K562 (cell line): ENCODE data around the gene BNIPL. TPM values are rescaled to one million over a fixed set of nuclear protein-coding genes. Genes with fewer than 3 reads are reported as not detected.
A peak's percentile ranks its signal among the peaks of the same experiment; 100 is the strongest.

Experiments
- DMBX1 ChIP-seq: fragments of 250-450 bp; sonication (Bioruptor Pico); IDR thresholded peaks from 2 replicates; pipeline ENCODE4 v1.8.0; 2022; ENCODE audit warnings: inconsistent platforms, mild to moderate bottlenecking, moderate library complexity, borderline replicate concordance
- KLF10 ChIP-seq: fragments of 250-450 bp; sonication (Bioruptor Pico); IDR thresholded peaks from 2 replicates; pipeline ENCODE4 v1.6.1; 2021; ENCODE audit warnings: matching md5 sums
- MAFF ChIP-seq: IDR thresholded peaks from 2 replicates; pipeline ENCODE4 v1.6.1; 2012; ENCODE audit warnings: low read length, improper control_type of control experiment
- MEIS2 ChIP-seq: fragments of 450-650 bp; IDR thresholded peaks from 2 replicates; pipeline ENCODE4 v1.6.1; 2014; ENCODE audit warnings: mild to moderate bottlenecking; ENCODE audit not compliant: partially characterized antibody
- MYNN ChIP-seq, 2 experiments: sonication (generic); formaldehyde crosslinking in 1 of 2; IDR thresholded peaks; 2 replicates each; pipeline versions ENCODE4 v1.5.0 to v1.6.1; 2016 to 2020; ENCODE audit warnings: antibody characterized with exemption in 1 of 2, missing genetic modification reagents in 1 of 2
- NFE2L1 ChIP-seq: fragments of 450-650 bp; IDR thresholded peaks from 2 replicates; pipeline ENCODE4 v1.6.1; 2016; ENCODE audit warnings: missing genetic modification characterization, low read depth, mild to moderate bottlenecking, missing compliant biosample characterization, moderate library complexity, borderline replicate concordance
- NR2C1 ChIP-seq, 2 experiments: fragments of 450-650 bp; IDR thresholded peaks; 2 replicates each; pipeline ENCODE4 v1.6.1; 2017; ENCODE audit warnings: mild to moderate bottlenecking in 2 of 2, antibody characterized with exemption in 1 of 2, inconsistent platforms in 1 of 2, missing compliant biosample characterization in 1 of 2, missing genetic modification characterization in 1 of 2
- PHF21A ChIP-seq: fragments of 450-650 bp; IDR thresholded peaks from 2 replicates; pipeline ENCODE4 v1.6.1; 2017; ENCODE audit warnings: low read depth, borderline replicate concordance
- PPARD ChIP-seq: fragments of 250-450 bp; sonication (Bioruptor Pico); IDR thresholded peaks from 2 replicates; pipeline ENCODE4 v1.8.0; 2022; ENCODE audit warnings: inconsistent platforms, mild to moderate bottlenecking, moderate library complexity
- RUNX1 ChIP-seq: sonication (generic); IDR thresholded peaks from 2 replicates; pipeline ENCODE4 v1.6.1; 2016; ENCODE audit warnings: antibody characterized with exemption, low read depth
- ZBTB7A ChIP-seq: IDR thresholded peaks from 2 replicates; pipeline ENCODE4 v1.6.1; 2011; ENCODE audit warnings: low read depth, mild to moderate bottlenecking, low read length, moderate library complexity, borderline replicate concordance; ENCODE audit not compliant: control insufficient read depth
- ZNF584 ChIP-seq: fragments of 200-800 bp; sonication (Bioruptor generic); IDR thresholded peaks from 2 replicates; pipeline ENCODE4 v1.6.1; 2016; ENCODE audit warnings: low read depth, mild to moderate bottlenecking, missing genetic modification characterization, missing compliant biosample characterization
- ZNF586 ChIP-seq: fragments of 450-650 bp; formaldehyde crosslinking; conservative IDR thresholded peaks from 2 replicates; pipeline ENCODE4 v1.4.0; 2020; ENCODE audit warnings: mild to moderate bottlenecking, moderate library complexity
- polyA plus RNA-seq, 8 experiments: library from polyadenylated mRNA; depleted of rRNA in 4 of 8; stranded (reverse) in 5 of 8; unstranded in 3 of 8; fragments of >200 nt; fragmentation: Nextera tagmentation in 2 of 8; fragmentation: Illumina TruSeq in 1 of 8; extraction: Ambion mirVana in 2 of 8; extraction: Trizol in 1 of 8; gene quantifications; 2 replicates each; pipeline versions ENCODE4 v1.2.1 to v1.2.3, GENCODE V29; 2011 to 2014; ENCODE audit warnings: inconsistent platforms in 1 of 8, missing spikeins in 1 of 8
- total RNA-seq, 7 experiments: library from RNA; depleted of rRNA in 6 of 7; stranded (reverse); fragments of >200 nt in 6 of 7; fragmentation: Illumina TruSeq in 2 of 7; extraction: Trizol in 2 of 7; gene quantifications; 2 replicates each; pipeline versions ENCODE4 v1.2.1 to v1.2.3, GENCODE V29; 2011 to 2021; ENCODE audit warnings: low replicate concordance in 1 of 7
- TF ChIP-seq, protein P1 (sequence below): sonication (generic); formaldehyde crosslinking; IDR thresholded peaks from 2 replicates; pipeline ENCODE4 v1.8.1; 2023; ENCODE audit warnings: mild to moderate bottlenecking, missing genetic modification reagents
- TF ChIP-seq, protein P2 (sequence below): fragments of 450-650 bp; formaldehyde crosslinking; IDR thresholded peaks from 2 replicates; pipeline ENCODE4 v1.4.0; 2022; ENCODE audit warnings: missing genetic modification characterization
- TF ChIP-seq, protein P3 (sequence below): sonication (generic); formaldehyde crosslinking; IDR thresholded peaks from 2 replicates; pipeline ENCODE4 v1.8.0; 2022; ENCODE audit warnings: mild to moderate bottlenecking, missing genetic modification reagents
- TF ChIP-seq, protein P4 (sequence below): fragments of 450-650 bp; formaldehyde crosslinking; IDR thresholded peaks from 2 replicates; pipeline ENCODE4 v1.4.0; 2020; ENCODE audit warnings: mild to moderate bottlenecking, moderate library complexity
- TF ChIP-seq, protein P5 (sequence below): fragments of 450-650 bp; formaldehyde crosslinking; conservative IDR thresholded peaks from 2 replicates; pipeline ENCODE4 v1.4.0; 2022; ENCODE audit warnings: mild to moderate bottlenecking, missing genetic modification characterization

The BNIPL gene
- total and polyA plus RNA-seq, 9 of the 15 experiments (the other 6 are each of a cell fraction or from before 2014, with no cell fraction given), result 0.08 to 1.4 (median 0.68) TPM

DNA sequence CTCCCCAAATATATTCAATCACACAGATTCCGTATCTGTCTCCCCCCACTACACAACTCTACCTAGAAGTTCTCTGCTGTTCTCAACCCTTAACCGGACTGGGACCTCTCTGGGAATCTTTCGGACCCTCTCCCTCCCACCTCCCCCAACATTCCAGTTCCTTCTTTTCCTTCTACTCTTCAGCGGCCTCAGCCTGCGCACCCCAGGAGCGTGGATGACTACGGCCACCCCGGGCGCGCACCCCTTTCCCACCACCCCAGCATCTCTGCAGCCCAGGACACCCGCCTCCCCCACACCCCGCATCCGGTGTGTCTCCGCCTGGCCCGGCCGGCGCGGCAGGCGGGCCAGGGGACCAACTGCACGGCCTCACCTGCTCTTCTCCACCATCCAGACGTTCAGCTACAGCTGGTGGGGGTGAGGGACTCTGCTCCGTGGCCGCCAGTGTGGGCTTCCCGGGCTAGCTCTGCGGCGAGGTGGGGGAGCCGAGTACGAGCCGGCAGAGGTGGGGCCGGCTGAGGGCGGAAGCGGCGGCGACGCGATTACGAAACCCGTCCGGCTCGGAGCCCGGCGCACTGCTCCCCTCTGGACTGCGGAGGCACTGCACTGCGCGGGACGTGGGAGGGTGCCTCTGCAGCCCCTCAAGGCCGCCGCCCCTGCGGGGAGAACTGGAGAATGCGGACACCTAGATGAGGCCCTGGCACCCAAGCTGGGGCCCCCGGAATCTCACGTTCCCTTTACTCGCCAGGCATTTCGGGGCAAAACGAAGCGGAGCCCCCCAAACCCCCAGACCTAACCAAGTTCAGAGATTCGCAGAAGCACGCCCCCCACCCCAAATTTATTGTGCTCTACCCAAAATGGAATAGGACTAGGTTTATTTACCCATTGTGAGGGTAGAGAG is 23.0 kb downstream of the BNIPL start, which contains the start of gene CDC42SE1 (continued):
- TF ChIP-seq ZNF584 (no peak), NR2C1 (IDR thresholded peaks at IDR 0.05) (no peak), NR2C1 (tag; IDR thresholded peaks at IDR 0.05) (no peak), MYNN (IDR thresholded peaks at IDR 0.05) (no peak), MYNN (CRISPR knock-in tag; IDR thresholded peaks at IDR 0.05) (no peak), MAFF (no peak), PHF21A (no peak; the same call in 1 of the 2 replicates), NFE2L1 (tag) (no peak), DMBX1 (CRISPR knock-in tag) (peak; percentile 41; the same call in 1 of the 2 replicates), KLF10 (no peak), MEIS2 (no peak), ZNF586 (no peak), PPARD (no peak), RUNX1 (no peak), ZBTB7A (peak; percentile 99)
- TF ChIP-seq, protein P1, sequence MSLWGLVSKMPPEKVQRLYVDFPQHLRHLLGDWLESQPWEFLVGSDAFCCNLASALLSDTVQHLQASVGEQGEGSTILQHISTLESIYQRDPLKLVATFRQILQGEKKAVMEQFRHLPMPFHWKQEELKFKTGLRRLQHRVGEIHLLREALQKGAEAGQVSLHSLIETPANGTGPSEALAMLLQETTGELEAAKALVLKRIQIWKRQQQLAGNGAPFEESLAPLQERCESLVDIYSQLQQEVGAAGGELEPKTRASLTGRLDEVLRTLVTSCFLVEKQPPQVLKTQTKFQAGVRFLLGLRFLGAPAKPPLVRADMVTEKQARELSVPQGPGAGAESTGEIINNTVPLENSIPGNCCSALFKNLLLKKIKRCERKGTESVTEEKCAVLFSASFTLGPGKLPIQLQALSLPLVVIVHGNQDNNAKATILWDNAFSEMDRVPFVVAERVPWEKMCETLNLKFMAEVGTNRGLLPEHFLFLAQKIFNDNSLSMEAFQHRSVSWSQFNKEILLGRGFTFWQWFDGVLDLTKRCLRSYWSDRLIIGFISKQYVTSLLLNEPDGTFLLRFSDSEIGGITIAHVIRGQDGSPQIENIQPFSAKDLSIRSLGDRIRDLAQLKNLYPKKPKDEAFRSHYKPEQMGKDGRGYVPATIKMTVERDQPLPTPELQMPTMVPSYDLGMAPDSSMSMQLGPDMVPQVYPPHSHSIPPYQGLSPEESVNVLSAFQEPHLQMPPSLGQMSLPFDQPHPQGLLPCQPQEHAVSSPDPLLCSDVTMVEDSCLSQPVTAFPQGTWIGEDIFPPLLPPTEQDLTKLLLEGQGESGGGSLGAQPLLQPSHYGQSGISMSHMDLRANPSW (CRISPR knock-in tag), result 0 out of 2 replicates have a peak, but pooled peaks have one; percentile 50
- TF ChIP-seq, protein P2, sequence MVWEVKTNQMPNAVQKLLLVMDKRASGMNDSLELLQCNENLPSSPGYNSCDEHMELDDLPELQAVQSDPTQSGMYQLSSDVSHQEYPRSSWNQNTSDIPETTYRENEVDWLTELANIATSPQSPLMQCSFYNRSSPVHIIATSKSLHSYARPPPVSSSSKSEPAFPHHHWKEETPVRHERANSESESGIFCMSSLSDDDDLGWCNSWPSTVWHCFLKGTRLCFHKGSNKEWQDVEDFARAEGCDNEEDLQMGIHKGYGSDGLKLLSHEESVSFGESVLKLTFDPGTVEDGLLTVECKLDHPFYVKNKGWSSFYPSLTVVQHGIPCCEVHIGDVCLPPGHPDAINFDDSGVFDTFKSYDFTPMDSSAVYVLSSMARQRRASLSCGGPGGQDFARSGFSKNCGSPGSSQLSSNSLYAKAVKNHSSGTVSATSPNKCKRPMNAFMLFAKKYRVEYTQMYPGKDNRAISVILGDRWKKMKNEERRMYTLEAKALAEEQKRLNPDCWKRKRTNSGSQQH, result peak; percentile 72; the same call in 1 of the 2 replicates
- TF ChIP-seq, protein P3, sequence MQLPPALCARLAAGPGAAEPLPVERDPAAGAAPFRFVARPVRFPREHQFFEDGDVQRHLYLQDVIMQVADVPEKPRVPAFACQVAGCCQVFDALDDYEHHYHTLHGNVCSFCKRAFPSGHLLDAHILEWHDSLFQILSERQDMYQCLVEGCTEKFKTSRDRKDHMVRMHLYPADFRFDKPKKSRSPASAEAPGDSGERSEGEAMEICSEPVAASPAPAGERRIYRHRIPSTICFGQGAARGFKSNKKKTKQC (CRISPR knock-in tag), result 0 out of 2 replicates have a peak, but pooled peaks have one; percentile 65
- TF ChIP-seq, protein P4, sequence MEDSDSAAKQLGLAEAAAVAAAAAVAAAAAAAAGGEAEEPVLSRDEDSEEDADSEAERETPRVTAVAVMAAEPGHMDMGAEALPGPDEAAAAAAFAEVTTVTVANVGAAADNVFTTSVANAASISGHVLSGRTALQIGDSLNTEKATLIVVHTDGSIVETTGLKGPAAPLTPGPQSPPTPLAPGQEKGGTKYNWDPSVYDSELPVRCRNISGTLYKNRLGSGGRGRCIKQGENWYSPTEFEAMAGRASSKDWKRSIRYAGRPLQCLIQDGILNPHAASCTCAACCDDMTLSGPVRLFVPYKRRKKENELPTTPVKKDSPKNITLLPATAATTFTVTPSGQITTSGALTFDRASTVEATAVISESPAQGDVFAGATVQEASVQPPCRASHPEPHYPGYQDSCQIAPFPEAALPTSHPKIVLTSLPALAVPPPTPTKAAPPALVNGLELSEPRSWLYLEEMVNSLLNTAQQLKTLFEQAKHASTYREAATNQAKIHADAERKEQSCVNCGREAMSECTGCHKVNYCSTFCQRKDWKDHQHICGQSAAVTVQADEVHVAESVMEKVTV (CRISPR knock-in tag), result peak; percentile 48
- TF ChIP-seq, protein P5, sequence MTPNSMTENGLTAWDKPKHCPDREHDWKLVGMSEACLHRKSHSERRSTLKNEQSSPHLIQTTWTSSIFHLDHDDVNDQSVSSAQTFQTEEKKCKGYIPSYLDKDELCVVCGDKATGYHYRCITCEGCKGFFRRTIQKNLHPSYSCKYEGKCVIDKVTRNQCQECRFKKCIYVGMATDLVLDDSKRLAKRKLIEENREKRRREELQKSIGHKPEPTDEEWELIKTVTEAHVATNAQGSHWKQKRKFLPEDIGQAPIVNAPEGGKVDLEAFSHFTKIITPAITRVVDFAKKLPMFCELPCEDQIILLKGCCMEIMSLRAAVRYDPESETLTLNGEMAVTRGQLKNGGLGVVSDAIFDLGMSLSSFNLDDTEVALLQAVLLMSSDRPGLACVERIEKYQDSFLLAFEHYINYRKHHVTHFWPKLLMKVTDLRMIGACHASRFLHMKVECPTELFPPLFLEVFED (CRISPR knock-in tag), result no peak
